Measurements from ENCODE around the gene F13A1.

Gene F13A1

GRCh38 chr6:6319952-6320811, at the start of gene F13A1:
F13A1 (minus strand) TSS chr6:6320662; CDS start chr6:6318664, 1,998 bp downstream.
- peak in 8 of 42 donors; percentile 10 to 47 (median 16) for DNase-seq
- intact Hi-C loops (cut with DNase I) = no loop called here

DNA sequence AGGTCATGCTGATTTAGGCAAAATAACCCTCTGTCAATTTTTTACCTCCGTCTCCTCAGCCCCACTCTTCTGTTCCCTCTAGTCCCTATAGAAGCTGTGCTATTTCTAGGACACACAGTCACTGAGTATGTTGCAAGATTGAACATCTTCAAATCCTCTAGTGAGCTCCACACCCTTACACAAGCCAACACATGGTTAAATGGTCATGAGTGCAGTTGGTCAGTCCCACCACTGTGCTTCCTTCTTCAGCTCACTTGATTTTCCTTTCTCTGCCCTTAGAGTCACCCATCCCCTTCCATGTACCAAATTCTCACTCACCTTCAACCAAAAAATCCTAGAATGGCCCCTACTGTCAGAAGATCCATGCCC, 48.2 kb upstream of the F13A1 start:
- no peak for DNase-seq
- intact Hi-C loops (cut with DNase I) = no loop called here

- intact Hi-C loops (cut with DNase I) = no loop called here
- DNase-seq = no peak
These were observed 47.7 kb upstream of the F13A1 start for GRCh38 chr6:6368040-6368683.

DNA sequence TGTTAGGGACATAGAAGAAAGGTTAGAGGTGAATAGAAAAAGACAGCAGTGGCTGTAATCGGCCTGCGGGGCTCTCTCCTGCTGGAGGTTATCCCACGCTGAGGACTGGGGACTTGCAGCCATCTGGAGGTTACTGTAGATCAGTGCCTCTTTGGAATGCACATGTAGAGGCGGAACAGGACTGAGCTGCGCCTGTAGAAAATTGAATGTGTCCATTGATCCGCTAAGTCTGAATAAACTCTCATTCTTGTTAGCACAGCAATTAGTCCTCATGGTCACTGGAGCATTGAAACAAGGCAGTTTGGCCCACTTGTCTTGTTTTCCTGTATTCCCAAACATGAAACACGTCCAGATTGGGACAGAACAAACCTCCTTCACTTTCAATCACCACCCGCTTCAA, 46.3 kb upstream of the F13A1 start:
- intact Hi-C loops (cut with DNase I) = no loop called here
- DNase-seq = peak in 10 of 42 donors; percentile 4 to 43 (median 22)

GRCh38 chr6:6365242-6365641, 44.8 kb upstream of the F13A1 start:
- DNase-seq = no peak

DNA sequence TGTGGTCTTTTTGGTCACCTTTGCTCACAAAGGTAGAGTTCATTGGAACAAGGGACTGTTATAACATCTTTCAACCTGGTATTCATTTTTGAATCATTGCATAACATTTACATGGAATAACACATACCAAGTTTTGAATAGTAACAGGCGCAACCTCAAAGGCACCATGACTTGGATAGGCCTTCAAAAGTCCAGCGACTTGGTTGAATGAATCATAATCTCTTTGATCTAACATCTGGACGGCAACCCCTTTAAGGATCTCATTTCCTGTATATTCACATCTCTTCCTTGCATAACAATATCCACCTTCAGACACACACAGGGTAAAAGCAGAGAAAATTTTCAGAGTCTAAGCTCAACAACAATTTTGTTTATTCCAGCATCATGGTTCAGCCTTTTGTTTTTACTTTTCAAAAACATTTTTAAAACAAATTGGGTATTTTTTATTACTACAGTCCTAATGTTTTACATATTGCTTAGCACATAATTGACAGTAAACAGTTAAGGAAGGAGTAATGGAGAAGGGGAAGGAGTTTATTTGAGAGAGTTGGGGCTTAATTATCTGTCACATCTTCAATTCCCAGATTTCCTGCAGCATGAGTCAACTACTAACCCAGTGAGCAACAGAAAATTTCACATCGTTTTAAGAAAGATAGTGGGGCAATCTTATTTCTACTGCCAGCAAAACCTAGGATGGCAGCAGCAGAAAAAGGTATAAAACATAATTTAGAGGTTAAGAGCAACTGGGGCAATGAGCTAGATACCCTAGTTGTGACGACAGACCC, 41.8 kb upstream of the F13A1 start:
- intact Hi-C loops (cut with DNase I) = no loop called here
- no peak for DNase-seq

More at GRCh38 chr6:6365242-6365641, 44.8 kb upstream of the F13A1 start:
- intact Hi-C loops (cut with DNase I) = no loop called here

DNA sequence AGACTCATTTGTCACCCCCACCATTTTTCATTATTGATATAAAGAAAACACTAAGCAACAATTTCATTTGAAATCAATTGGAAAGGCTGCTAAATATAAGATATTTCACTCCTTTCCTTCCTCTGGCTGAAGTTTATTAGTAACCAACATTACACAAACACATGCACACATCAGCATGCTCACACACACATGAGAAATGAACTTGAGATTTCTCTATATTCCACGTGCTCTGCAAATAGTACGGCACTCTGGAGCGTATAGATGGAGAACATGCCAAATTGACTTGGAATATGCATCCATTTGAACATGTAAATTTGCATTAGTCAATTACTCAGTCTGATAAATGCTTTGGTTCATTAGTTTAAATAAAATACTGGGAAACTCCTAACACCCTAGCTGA, 37.1 kb upstream of the F13A1 start:
- no peak for DNase-seq
- intact Hi-C loops (cut with DNase I) = no loop called here

- intact Hi-C loops (cut with DNase I) = no loop called here
These were observed 36.6 kb upstream of the F13A1 start for GRCh38 chr6:6357032-6357431.

DNA sequence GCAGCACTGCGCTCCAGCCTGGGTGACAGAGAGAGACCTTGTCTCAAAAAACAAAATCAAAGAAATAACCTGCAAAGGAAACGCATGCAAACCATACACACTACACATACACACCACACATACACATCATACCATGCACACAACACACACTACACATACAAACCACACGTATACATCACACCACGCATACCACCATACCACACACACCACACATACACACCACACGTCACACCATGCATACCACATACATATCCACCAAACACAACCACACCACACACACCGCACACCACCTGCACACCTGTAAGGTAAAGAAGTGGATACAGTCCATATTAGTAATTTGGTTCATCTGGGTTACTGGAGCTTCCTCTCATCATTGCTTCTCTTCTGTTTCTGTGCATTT, 32.3 kb upstream of the F13A1 start:
- no peak for DNase-seq
- intact Hi-C loops (cut with DNase I) = no loop called here

More at GRCh38 chr6:6357032-6357431, 36.6 kb upstream of the F13A1 start:
- DNase-seq = no peak

GRCh38 chr6:6351511-6352025, 31.1 kb upstream of the F13A1 start:
- intact Hi-C loops (cut with DNase I) = no loop called here

DNA sequence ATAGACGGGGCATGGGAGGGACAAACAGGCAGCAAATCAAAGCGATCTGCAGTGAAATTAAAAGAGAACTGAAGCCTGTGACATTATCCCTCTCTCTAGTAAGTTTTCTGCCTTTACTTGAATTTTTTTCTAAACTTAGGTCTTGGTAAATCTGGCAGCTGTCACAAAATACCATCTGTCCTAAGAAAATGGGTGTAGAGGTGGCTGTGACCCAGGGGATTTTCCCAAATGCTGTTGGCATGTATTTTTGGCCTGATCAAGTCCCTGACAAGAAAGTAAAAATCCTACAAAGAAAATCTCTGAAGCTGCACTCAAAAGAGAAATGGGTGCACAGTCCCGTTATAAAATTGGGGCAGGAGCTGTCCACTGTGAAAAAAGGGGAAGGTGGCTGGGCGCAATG, 30.2 kb upstream of the F13A1 start:
- intact Hi-C loops (cut with DNase I) = no loop called here
- no peak for DNase-seq

More at GRCh38 chr6:6351511-6352025, 31.1 kb upstream of the F13A1 start:
- DNase-seq = no peak

GRCh38 chr6:6348256-6348655, 27.8 kb upstream of the F13A1 start:
- intact Hi-C loops (cut with DNase I) = no loop called here

DNA sequence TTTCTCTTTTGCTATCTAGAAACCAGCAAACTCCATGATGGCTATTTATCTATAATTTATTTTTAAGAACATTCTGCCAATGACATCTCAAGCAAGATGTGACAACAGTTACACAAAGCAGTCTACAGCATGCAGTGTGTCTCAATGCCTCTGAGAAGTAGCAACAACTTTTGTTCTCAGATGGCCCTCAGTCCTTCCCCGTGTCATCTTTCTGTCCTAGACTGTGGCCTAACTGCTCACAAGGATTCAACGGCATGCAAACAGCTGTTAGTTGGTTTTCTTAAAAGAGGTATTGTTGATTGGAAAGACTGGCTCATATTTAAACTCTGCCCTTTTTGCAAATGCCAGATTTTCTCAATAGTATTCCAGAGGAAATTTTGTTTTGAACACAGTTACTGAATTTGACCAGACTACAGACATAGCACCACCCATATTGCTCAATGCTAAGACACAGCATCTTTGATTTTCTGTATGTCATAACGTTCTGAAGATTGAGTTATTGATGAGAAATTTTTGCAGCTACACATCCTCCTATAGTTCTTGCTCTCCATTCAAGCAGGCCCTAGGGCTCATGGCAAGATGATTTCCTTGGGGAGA, 26.1 kb upstream of the F13A1 start:
- intact Hi-C loops (cut with DNase I) = no loop called here
- DNase-seq = no peak

More at GRCh38 chr6:6348256-6348655, 27.8 kb upstream of the F13A1 start:
- DNase-seq = no peak

DNA sequence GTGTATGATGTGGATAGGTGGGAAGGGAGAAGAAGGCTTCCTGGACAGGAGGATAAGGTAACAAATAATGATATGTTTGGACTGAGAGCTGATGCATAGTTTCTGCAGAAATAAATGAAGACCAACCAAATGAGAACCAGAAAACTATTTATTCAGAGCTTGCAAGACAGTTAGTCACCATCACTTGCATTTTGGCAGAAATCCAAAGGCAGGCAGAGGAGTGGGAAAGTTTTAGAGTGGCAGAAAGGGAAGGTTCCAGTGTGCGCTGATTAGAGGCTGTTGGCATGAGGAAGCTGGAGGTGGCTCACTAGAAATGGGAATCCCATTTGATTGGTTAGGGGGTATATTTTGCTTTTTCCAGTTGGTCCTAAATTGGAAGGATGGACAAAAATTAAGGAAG, 13.0 kb upstream of the F13A1 start:
- intact Hi-C loops (cut with DNase I) = no loop called here
- peak in 1 of 42 donors; percentile 48 for DNase-seq

DNA sequence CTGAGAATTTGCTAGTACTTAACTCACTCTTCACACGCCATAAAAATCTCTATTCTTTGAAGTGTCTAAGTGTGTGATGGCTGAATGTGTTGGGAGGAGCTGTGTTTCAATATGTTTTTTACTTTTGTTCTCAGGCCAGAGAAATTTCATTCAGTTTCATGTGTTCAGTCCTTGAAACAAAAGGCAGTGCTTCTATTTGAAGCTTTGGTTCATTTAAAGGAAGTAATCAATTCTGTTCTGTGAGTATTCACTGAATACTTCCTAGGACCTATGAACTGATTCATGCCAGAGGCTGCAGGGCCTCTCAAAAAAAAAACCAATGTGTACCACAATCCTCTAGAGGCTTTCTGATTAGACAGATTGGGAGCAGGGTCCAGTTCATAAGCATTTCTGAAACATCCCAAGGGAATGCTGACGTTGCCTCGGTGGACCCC, 12.4 kb upstream of the F13A1 start:
- intact Hi-C loops (cut with DNase I) = no loop called here
- no peak for DNase-seq

- intact Hi-C loops (cut with DNase I) = no loop called here
- DNase-seq = no peak
These were observed 11.6 kb upstream of the F13A1 start for GRCh38 chr6:6331946-6332601.

DNA sequence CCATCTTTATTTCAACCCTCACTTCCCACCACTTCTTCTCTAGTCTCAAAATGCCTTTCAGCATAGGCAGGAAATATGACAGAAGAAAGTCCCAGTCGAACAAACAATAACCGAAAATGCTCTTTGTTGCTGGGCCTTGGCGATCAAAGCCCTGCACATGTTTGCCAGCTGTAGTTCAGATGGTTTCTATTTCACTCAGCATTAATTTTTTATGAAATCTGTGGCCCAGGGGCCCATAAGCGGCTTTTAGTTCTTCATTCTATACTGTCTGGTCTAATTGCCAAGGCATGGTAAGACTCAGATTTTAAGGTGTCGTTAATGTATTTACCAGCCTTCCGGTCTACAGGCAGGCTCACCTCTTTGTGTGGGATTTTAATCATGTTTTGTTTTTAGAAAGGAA, 10.9 kb upstream of the F13A1 start:
- intact Hi-C loops (cut with DNase I) = no loop called here
- no peak for DNase-seq

DNA sequence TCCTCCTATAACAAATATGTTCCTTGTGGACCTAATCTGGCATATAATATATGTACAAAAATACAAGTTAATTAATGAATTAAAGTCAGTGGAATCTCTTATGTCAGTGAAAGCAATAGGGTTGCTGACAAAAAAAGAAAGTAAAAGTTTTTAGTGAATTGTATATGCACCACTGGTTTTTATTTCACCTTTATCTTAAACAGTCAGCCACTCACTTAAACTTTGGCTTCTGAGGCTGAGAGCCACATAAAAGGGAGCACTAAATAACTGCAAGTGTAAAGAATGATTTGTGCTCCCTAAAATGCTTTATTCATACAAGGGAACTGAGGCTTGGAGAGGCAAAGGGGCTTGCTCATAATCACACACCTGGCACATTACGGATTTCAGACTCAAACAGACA, 9.9 kb upstream of the F13A1 start:
- no peak for DNase-seq
- intact Hi-C loops (cut with DNase I) = no loop called here

- DNase-seq = no peak
These were observed 8.0 kb upstream of the F13A1 start for GRCh38 chr6:6328451-6328850.

More at GRCh38 chr6:6328451-6328850, 8.0 kb upstream of the F13A1 start:
- intact Hi-C loops (cut with DNase I) = no loop called here
